Measurements from ENCODE around the gene MAGEA4.

DNA sequence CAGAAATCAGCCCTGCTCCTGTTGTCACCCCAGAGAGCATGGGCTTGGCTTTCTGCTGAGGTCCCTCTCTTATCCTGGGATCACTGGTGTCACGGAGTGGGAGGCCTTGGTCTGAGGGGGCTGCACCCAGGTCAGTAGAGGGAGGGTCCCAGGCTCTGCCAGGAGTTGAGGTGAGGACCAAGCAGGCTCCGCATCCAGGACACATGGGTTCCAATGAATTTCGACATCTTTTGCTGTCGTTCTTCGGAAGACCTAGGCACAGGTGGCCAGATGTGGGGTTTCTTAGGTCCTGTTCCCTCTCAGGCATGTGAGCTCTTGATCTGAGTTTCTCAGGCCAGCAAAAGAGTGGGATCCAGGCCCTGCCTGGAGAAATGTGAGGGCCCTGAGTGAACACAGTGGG, 10.0 kb downstream of the MAGEA4 start:
- TF ChIP-seq, protein P1, sequence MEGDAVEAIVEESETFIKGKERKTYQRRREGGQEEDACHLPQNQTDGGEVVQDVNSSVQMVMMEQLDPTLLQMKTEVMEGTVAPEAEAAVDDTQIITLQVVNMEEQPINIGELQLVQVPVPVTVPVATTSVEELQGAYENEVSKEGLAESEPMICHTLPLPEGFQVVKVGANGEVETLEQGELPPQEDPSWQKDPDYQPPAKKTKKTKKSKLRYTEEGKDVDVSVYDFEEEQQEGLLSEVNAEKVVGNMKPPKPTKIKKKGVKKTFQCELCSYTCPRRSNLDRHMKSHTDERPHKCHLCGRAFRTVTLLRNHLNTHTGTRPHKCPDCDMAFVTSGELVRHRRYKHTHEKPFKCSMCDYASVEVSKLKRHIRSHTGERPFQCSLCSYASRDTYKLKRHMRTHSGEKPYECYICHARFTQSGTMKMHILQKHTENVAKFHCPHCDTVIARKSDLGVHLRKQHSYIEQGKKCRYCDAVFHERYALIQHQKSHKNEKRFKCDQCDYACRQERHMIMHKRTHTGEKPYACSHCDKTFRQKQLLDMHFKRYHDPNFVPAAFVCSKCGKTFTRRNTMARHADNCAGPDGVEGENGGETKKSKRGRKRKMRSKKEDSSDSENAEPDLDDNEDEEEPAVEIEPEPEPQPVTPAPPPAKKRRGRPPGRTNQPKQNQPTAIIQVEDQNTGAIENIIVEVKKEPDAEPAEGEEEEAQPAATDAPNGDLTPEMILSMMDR (IDR thresholded peaks at IDR 0.05; ENCODE audit: insufficient read depth, low read length, poor library complexity, severe bottlenecking) = no peak
- TF ChIP-seq EZH2phosphoT487 (conservative IDR thresholded peaks at IDR 0.05; ENCODE audit: low read length) = no peak
